HepG2 (cell line): ENCODE data around the gene PTGIS. TPM values are rescaled to one million over a fixed set of nuclear protein-coding genes. Genes with fewer than 3 reads are reported as not detected.

Experiments used
- ATAC-seq: fragments of 200-7000 bp; cut with Tn5 transposase; 3 replicates; pipeline ENCODE4 v1.9.1; 2020; ENCODE audit warnings: mild to moderate bottlenecking, moderate library complexity
- BruUV-seq: library from RNA; stranded (reverse); fragments of 400-500 nt; replicated peaks from 2 replicates; lab custom pipeline; 2021; lab: Mats Ljungman, UMichigan
- CTCF ChIA-PET: fragments of 300-600 bp; formaldehyde crosslinking; extraction: SDS; loops from one replicate; lab custom pipeline; 2021; ENCODE audit warnings: low total read pairs, inconsistent platforms, low intra/inter-chr PET ratio; lab: Yijun Ruan, JAX
- POLR2A ChIA-PET: fragments of 350-600 bp; sonication (Branson Sonifier 250); formaldehyde crosslinking; loops from one replicate; lab custom pipeline; 2020; ENCODE audit warnings: antibody characterized with exemption, inconsistent platforms; lab: Yijun Ruan, JAX
- DNase-seq: peaks from one replicate; pipeline ENCODE4 v3.0.0-alpha.2; 2015; ENCODE audit warnings: low spot score
- FAIRE-seq: peaks from 3 replicates; lab custom pipeline; 2011; peaks lifted over from hg19 to GRCh38; lab: Jason Lieb, UNC
- H2AFZ ChIP-seq: one replicate; pipeline ENCODE4 v1.6.1; 2011; ENCODE audit warnings: low read length, inconsistent platforms
- H3K27ac ChIP-seq: fragments of 300-600 bp; 3 replicates; pipeline ENCODE4 v1.8.0; 2011; ENCODE audit warnings: mixed run types, mild to moderate bottlenecking, mixed read lengths, low read length, inconsistent platforms; ENCODE audit not compliant: insufficient read depth; ENCODE audit errors: extremely low read length
- H3K27me3 ChIP-seq, 2 experiments: fragments of 200-600 bp in 1 of 2; 2 replicates in 1 of 2; 3 replicates in 1 of 2; pipeline versions ENCODE4 v1.6.0 to v1.8.0; 2011; ENCODE audit warnings: low read length in 2 of 2, mild to moderate bottlenecking in 2 of 2, moderate library complexity in 2 of 2, inconsistent platforms in 1 of 2; ENCODE audit not compliant: insufficient read depth in 2 of 2, control insufficient read depth in 1 of 2
- H3K36me3 ChIP-seq, 2 experiments: fragments of 200-600 bp in 1 of 2; replicated peaks in 1 of 2; 2 replicates in 1 of 2; 3 replicates in 1 of 2; pipeline versions ENCODE4 v1.5.1 to v1.8.0; 2011; ENCODE audit warnings: low read length in 2 of 2, inconsistent platforms in 1 of 2; ENCODE audit not compliant: insufficient read depth in 2 of 2, control insufficient read depth in 1 of 2
- H3K4me1 ChIP-seq: 2 replicates; pipeline ENCODE4 v1.5.1; 2012; ENCODE audit warnings: low read length, inconsistent platforms; ENCODE audit not compliant: insufficient read depth
- H3K4me2 ChIP-seq: 2 replicates; pipeline ENCODE4 v1.6.0; 2011; ENCODE audit warnings: low read depth, low read length, inconsistent platforms
- H3K4me3 ChIP-seq, 3 experiments: fragments of 200-600 bp in 1 of 3; sonication (generic), shearing (Covaris generic) in 1 of 3; replicated peaks in 1 of 3; 2 replicates each; pipeline ENCODE4 v1.5.1; 2011 to 2016; ENCODE audit warnings: low read length in 3 of 3, inconsistent platforms in 2 of 3, low read depth in 2 of 3, mild to moderate bottlenecking in 2 of 3, control low read depth in 1 of 3, mixed read lengths in 1 of 3; ENCODE audit not compliant: insufficient read depth in 1 of 3
- H3K79me2 ChIP-seq: one replicate; pipeline ENCODE4 v1.6.1; 2011; ENCODE audit warnings: low read length, inconsistent platforms; ENCODE audit not compliant: insufficient read depth
- H3K9ac ChIP-seq: 2 replicates; pipeline ENCODE4 v1.6.0; 2011; ENCODE audit warnings: mild to moderate bottlenecking, low read depth, low read length, inconsistent platforms; ENCODE audit not compliant: insufficient read depth
- H3K9me3 ChIP-seq: 2 replicates; pipeline ENCODE4 v1.5.1; 2012; ENCODE audit warnings: mild to moderate bottlenecking, low read length
- H4K20me1 ChIP-seq: 2 replicates; pipeline ENCODE4 v1.6.0; 2011; ENCODE audit warnings: inconsistent platforms, mild to moderate bottlenecking, low read length, moderate library complexity; ENCODE audit not compliant: insufficient read depth
- GLI4 ChIP-seq: sonication (generic); formaldehyde crosslinking; IDR thresholded peaks from 2 replicates; pipeline ENCODE4 v1.5.1; 2020; ENCODE audit warnings: missing genetic modification reagents, mild to moderate bottlenecking, moderate library complexity, borderline replicate concordance
- ZBTB1 ChIP-seq: sonication (generic); formaldehyde crosslinking; IDR thresholded peaks from 2 replicates; pipeline ENCODE4 v1.4.0; 2020; ENCODE audit warnings: missing genetic modification reagents, borderline replicate concordance
- ZBTB49 ChIP-seq: sonication (generic); formaldehyde crosslinking; IDR thresholded peaks from 2 replicates; pipeline ENCODE4 v1.4.0; 2020; ENCODE audit warnings: missing genetic modification reagents, borderline replicate concordance
- ZNF318 ChIP-seq: sonication (generic); formaldehyde crosslinking; IDR thresholded peaks from 2 replicates; pipeline ENCODE4 v1.4.0; 2020; ENCODE audit warnings: mild to moderate bottlenecking, missing genetic modification reagents
- ZNF343 ChIP-seq: sonication (generic); formaldehyde crosslinking; IDR thresholded peaks from 2 replicates; pipeline ENCODE4 v1.4.0; 2020; ENCODE audit warnings: mild to moderate bottlenecking, missing genetic modification reagents
- ZNF629 ChIP-seq: sonication (generic); formaldehyde crosslinking; conservative IDR thresholded peaks from 2 replicates; pipeline ENCODE4 v1.5.0; 2020; ENCODE audit warnings: missing genetic modification reagents
- WGBS: methylation state at CpG from one replicate; pipeline ENCODE4 v1.1.6; 2017; ENCODE audit warnings: low lambda C conversion rate; 5-methylcytosine and 5-hydroxymethylcytosine counted together
- in situ Hi-C: cut with HindIII; loops from 2 replicates; pipeline ENCODE4 v1.10.0; 2017; ENCODE audit warnings: low pct_unique_long_range_greater_than_20kb; ENCODE audit not compliant: extremely low pct_ligation_motif_present
- intact Hi-C: fragments of 100-400 bp; cut with micrococcal nuclease; formaldehyde crosslinking; loops from one replicate; pipeline ENCODE4 v1.10.0; 2022; ENCODE audit not compliant: unreplicated experiment
- polyA plus RNA-seq, 8 experiments: library from polyadenylated mRNA; depleted of rRNA in 3 of 8; stranded (reverse) in 7 of 8; unstranded in 1 of 8; fragments of >200 nt; fragmentation: Illumina TruSeq in 4 of 8; extraction: Trizol in 4 of 8; gene quantifications; 2 replicates each; pipeline versions ENCODE4 v1.2.1 to v1.2.3, GENCODE V29; 2011 to 2016; ENCODE audit warnings: low read depth in 4 of 8, missing spikeins in 1 of 8, mixed read lengths in 1 of 8; ENCODE audit not compliant: insufficient read depth in 1 of 8
- total RNA-seq, 5 experiments: library from RNA; depleted of rRNA; stranded (reverse); fragments of >200 nt; fragmentation: Illumina TruSeq; extraction: Trizol; gene quantifications; 2 replicates each; pipeline ENCODE4 v1.2.3, GENCODE V29; 2016; ENCODE audit warnings: low read depth in 1 of 5

The PTGIS gene
- total and polyA plus RNA-seq, 2 of the 13 experiments (the other 11 are each of a cell fraction or from before 2014, with no cell fraction given), result not detected

GRCh38 chr20:49583343-49583668, 15.4 kb upstream of the PTGIS start (continued):
- TF ChIP-seq ZBTB49 (CRISPR knock-in tag), result no peak
- TF ChIP-seq, all 625 proteins: peak for 13

- Histone ChIP-seq H3K9ac (no peak overlapping the region), H3K27ac (peak overlapping the region; percentile 84), H3K79me2 (no peaks in the 10 kb centered on the region), H2AFZ (no peak overlapping the region), H4K20me1 (no peaks in the 10 kb centered on the region), H3K4me3 (no peak overlapping the region), H3K4me1 (peaks cover 56% of the 10 kb centered on the region), H3K4me2 (no peak overlapping the region), H3K27me3 (peaks cover 0 to 4% of the 10 kb centered on the region in 2 experiments; a peak in 2 of 5 replicates), H3K36me3 (no peaks in the 10 kb centered on the region), H3K9me3 (peaks cover 7% of the 10 kb centered on the region)
- no TSS peak for BruUV-seq
- FAIRE-seq (no peak), DNase-seq (no peak), ATAC-seq (no peak)
- 86% methylated on average over 10 of the region's 10 CpGs for WGBS
- intact Hi-C loops (no loop called here), in situ Hi-C loops (no loop called here)
- CTCF ChIA-PET, result interaction anchor here (1.5 kb wide), 1 partner anchor 28 kb away, joined by 6 read pairs; no protein-coding TSS in a partner anchor
- POLR2A ChIA-PET, result interaction anchor here (0.7 to 4.3 kb wide), 15 partner anchors 12 to 333 kb away, joined by 3 to 126 read pairs (median 6); partner anchors contain the start of gene SPATA2
- no peak for TF ChIP-seq ZNF318 (CRISPR knock-in tag)
- TF ChIP-seq ZBTB49 (CRISPR knock-in tag), result no peak
- no peak for TF ChIP-seq ZBTB1 (CRISPR knock-in tag)
- no peak for TF ChIP-seq GLI4 (CRISPR knock-in tag)
- TF ChIP-seq ZNF343 (CRISPR knock-in tag), result no peak
- TF ChIP-seq ZNF629 (CRISPR knock-in tag), result no peak
These were observed 14.7 kb upstream of the PTGIS start for GRCh38 chr20:49582413-49583334.
